ENCODE data around the gene TSPAN3. TPM values are rescaled to one million over a fixed set of nuclear protein-coding genes. Genes with fewer than 3 reads are reported as not detected.

Gene TSPAN3
- total and polyA plus RNA-seq, 4 donors = 339 to 494 (median 450) TPM

GRCh38 chr15:77064063-77064462, 6.8 kb downstream of the TSPAN3 start:
- H3K27ac ChIP-seq (ENCODE audit: low read depth in 1 of 2, low read length in 1 of 2) = no peak overlapping the region
- H3K27me3 ChIP-seq (ENCODE audit: control insufficient read depth in 3 of 3, insufficient read depth in 3 of 3, low read length in 2 of 3) = no peaks in the 10 kb centered on the region
- no peak overlapping the region for H3K9ac ChIP-seq (ENCODE audit: insufficient read depth in 1 of 2, low read length in 2 of 2)
- WGBS, 2 donors = 57 to 77% methylated on average over 2 of the region's 2 CpGs
- ATAC-seq (ENCODE audit: insufficient read depth, low FRiP score) (no peak), DNase-seq (no peak)
- no peak overlapping the region for H3K4me3 ChIP-seq
- H3K4me1 ChIP-seq (ENCODE audit: control insufficient read depth in 5 of 5, insufficient read depth in 5 of 5, low read length in 5 of 5) = peaks cover 5 to 60% (median 30%) of the 10 kb centered on the region in 5 donors
- TF ChIP-seq CTCF (IDR thresholded peaks at IDR 0.05; ENCODE audit: control extremely low read depth, extremely low read depth) = no peak
- peaks cover 0 to 4% (median 0%) of the 10 kb centered on the region in 4 donors for H3K36me3 ChIP-seq (ENCODE audit: control insufficient read depth in 4 of 4, insufficient read depth in 4 of 4, low read length in 4 of 4)
- no peaks in the 10 kb centered on the region for H3K9me3 ChIP-seq (ENCODE audit: control insufficient read depth in 4 of 4, insufficient read depth in 3 of 4, low read length in 3 of 4)

DNA sequence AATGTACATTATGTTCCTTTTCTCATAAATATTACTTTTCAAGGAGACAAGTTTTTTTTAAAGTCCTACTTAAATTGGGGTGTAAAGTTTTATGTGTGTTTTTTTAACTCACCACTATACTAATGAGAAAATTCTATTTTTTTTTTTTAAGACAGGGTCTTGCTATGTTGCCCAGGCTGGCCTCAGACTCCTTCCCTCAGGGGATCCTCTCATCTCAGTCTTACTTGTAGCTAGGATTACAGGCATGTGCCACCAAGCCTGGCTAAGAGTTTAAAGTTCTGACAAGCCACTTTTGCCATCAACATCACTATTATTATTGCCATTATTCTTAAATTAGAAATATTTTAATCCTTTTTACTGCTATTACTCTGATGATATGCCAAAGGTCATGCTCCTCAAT, 7.7 kb downstream of the TSPAN3 start:
- TF ChIP-seq CTCF (IDR thresholded peaks at IDR 0.05; ENCODE audit: control extremely low read depth, extremely low read depth) = no peak
- Histone ChIP-seq H3K36me3 (ENCODE audit: control insufficient read depth in 4 of 4, insufficient read depth in 4 of 4, low read length in 4 of 4) (peaks cover 0 to 7% (median 1%) of the 10 kb centered on the region in 4 donors), H3K4me1 (ENCODE audit: control insufficient read depth in 5 of 5, insufficient read depth in 5 of 5, low read length in 5 of 5) (peaks cover 5 to 67% (median 29%) of the 10 kb centered on the region in 5 donors), H3K27ac (ENCODE audit: low read depth in 1 of 2, low read length in 1 of 2) (no peak overlapping the region), H3K4me3 (no peak overlapping the region), H3K9ac (ENCODE audit: insufficient read depth in 1 of 2, low read length in 2 of 2) (no peak overlapping the region), H3K9me3 (ENCODE audit: control insufficient read depth in 4 of 4, insufficient read depth in 3 of 4, low read length in 3 of 4) (no peaks in the 10 kb centered on the region), H3K27me3 (ENCODE audit: control insufficient read depth in 3 of 3, insufficient read depth in 3 of 3, low read length in 2 of 3) (no peaks in the 10 kb centered on the region)
- DNase-seq = no peak
- ATAC-seq (ENCODE audit: insufficient read depth, low FRiP score) = no peak

DNA sequence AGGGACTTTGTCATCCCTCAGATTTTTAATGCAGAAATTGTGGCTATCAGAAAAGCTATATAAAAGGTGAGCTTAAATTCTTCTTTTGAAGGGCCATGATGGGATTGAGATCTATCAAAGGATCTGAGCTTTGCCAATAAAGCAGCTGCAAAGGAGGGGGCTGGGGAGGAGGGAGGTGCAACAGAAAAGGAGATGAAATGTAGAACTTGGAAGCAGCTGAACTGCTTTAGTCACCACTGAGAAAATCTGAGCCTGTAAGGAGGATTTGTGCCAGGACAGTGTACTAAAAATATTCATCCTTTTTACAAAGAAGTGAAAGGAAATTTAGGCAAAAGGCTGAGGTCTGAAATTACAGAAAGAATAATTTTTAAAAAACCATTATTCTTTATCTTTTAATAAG, 10.4 kb downstream of the TSPAN3 start:
- ATAC-seq (ENCODE audit: insufficient read depth, low FRiP score) = no peak
- H3K4me1 ChIP-seq (ENCODE audit: control insufficient read depth in 5 of 5, insufficient read depth in 5 of 5, low read length in 5 of 5) = peaks cover 3 to 58% (median 26%) of the 10 kb centered on the region in 5 donors
- H3K4me3 ChIP-seq = no peak overlapping the region
- no peaks in the 10 kb centered on the region for H3K27me3 ChIP-seq (ENCODE audit: control insufficient read depth in 3 of 3, insufficient read depth in 3 of 3, low read length in 2 of 3)
- no peak overlapping the region for H3K27ac ChIP-seq (ENCODE audit: low read depth in 1 of 2, low read length in 1 of 2)
- no peak for TF ChIP-seq CTCF (IDR thresholded peaks at IDR 0.05; ENCODE audit: control extremely low read depth, extremely low read depth)
- DNase-seq = peak in 2 of 3 donors; percentile 71 to 84
- H3K36me3 ChIP-seq (ENCODE audit: control insufficient read depth in 4 of 4, insufficient read depth in 4 of 4, low read length in 4 of 4) = peaks cover 0 to 9% (median 3%) of the 10 kb centered on the region in 4 donors
- peak overlapping the region in 1 of 2 donors; percentile 14 for H3K9ac ChIP-seq (ENCODE audit: insufficient read depth in 1 of 2, low read length in 2 of 2)
- H3K9me3 ChIP-seq (ENCODE audit: control insufficient read depth in 4 of 4, insufficient read depth in 3 of 4, low read length in 3 of 4) = no peaks in the 10 kb centered on the region

GRCh38 chr15:77059786-77060361, 11.0 kb downstream of the TSPAN3 start:
- H3K36me3 ChIP-seq (ENCODE audit: control insufficient read depth in 4 of 4, insufficient read depth in 4 of 4, low read length in 4 of 4) = peaks cover 0 to 12% (median 4%) of the 10 kb centered on the region in 4 donors
- H3K4me3 ChIP-seq = no peak overlapping the region
- H3K27ac ChIP-seq (ENCODE audit: low read depth in 1 of 2, low read length in 1 of 2) = peak overlapping the region in 1 of 2 donors; percentile 24
- no peaks in the 10 kb centered on the region for H3K27me3 ChIP-seq (ENCODE audit: control insufficient read depth in 3 of 3, insufficient read depth in 3 of 3, low read length in 2 of 3)
- ATAC-seq (ENCODE audit: insufficient read depth, low FRiP score) (no peak), DNase-seq (peak in 2 of 3 donors; percentile 73 to 78)
- WGBS, 2 donors = 17 to 22% methylated on average over 2 of the region's 2 CpGs
- H3K9me3 ChIP-seq (ENCODE audit: control insufficient read depth in 4 of 4, insufficient read depth in 3 of 4, low read length in 3 of 4) = no peaks in the 10 kb centered on the region
- H3K4me1 ChIP-seq (ENCODE audit: control insufficient read depth in 5 of 5, insufficient read depth in 5 of 5, low read length in 5 of 5) = peaks cover 2 to 54% (median 24%) of the 10 kb centered on the region in 5 donors
- peak overlapping the region in 1 of 2 donors; percentile 38 for H3K9ac ChIP-seq (ENCODE audit: insufficient read depth in 1 of 2, low read length in 2 of 2)
- TF ChIP-seq CTCF (IDR thresholded peaks at IDR 0.05; ENCODE audit: control extremely low read depth, extremely low read depth) = no peak

Data from lung (tissue), 12 donors.